HepG2 (cell line): ENCODE measurements around the gene SLC16A6. TPM values are rescaled to one million over a fixed set of nuclear protein-coding genes. Genes with fewer than 3 reads are reported as not detected.
A peak's percentile ranks its signal among the peaks of the same experiment; 100 is the strongest.

Experiments used
- ATF7-NPFF ChIP-seq: sonication (generic); formaldehyde crosslinking; IDR thresholded peaks from 2 replicates; pipeline ENCODE4 v1.8.1; 2023; ENCODE audit warnings: mild to moderate bottlenecking, low read depth, missing genetic modification reagents, moderate library complexity
- CBX5 ChIP-seq: sonication (generic); formaldehyde crosslinking; IDR thresholded peaks from 2 replicates; pipeline ENCODE4 v1.4.0; 2020; ENCODE audit warnings: missing genetic modification reagents, borderline replicate concordance
- DR1 ChIP-seq: sonication (generic); formaldehyde crosslinking; IDR thresholded peaks from 2 replicates; pipeline ENCODE4 v1.8.0; 2021; ENCODE audit warnings: mild to moderate bottlenecking, missing genetic modification reagents, inconsistent platforms
- ELF3 ChIP-seq: IDR thresholded peaks from 2 replicates; pipeline ENCODE4 v1.6.1; 2016; ENCODE audit warnings: missing genetic modification reagents, missing compliant biosample characterization
- ETS1 ChIP-seq: sonication (generic); formaldehyde crosslinking; IDR thresholded peaks from 2 replicates; pipeline ENCODE4 v1.4.0; 2020; ENCODE audit warnings: missing genetic modification reagents
- GFI1 ChIP-seq: sonication (generic); formaldehyde crosslinking; IDR thresholded peaks from 2 replicates; pipeline ENCODE4 v1.5.0; 2020; ENCODE audit warnings: missing genetic modification reagents, mild to moderate bottlenecking, borderline replicate concordance
- HOXA9 ChIP-seq: sonication (generic); formaldehyde crosslinking; IDR thresholded peaks from 2 replicates; pipeline ENCODE4 v1.8.1; 2022; ENCODE audit warnings: missing genetic modification reagents, mild to moderate bottlenecking, moderate library complexity, borderline replicate concordance
- MAFF ChIP-seq: IDR thresholded peaks from 2 replicates; pipeline ENCODE4 v1.6.1; 2011; ENCODE audit warnings: low read depth, low read length, improper control_type of control experiment
- MZF1 ChIP-seq: sonication (generic); formaldehyde crosslinking; IDR thresholded peaks from 2 replicates; pipeline ENCODE4 v1.8.1; 2023; ENCODE audit warnings: mild to moderate bottlenecking, missing genetic modification reagents, borderline replicate concordance
- NR2C2 ChIP-seq: sonication (generic); formaldehyde crosslinking; IDR thresholded peaks from 2 replicates; pipeline ENCODE4 v1.4.0; 2020; ENCODE audit warnings: missing genetic modification reagents, mild to moderate bottlenecking, moderate library complexity, borderline replicate concordance
- RAD51 ChIP-seq: fragments of 450-650 bp; IDR thresholded peaks from 2 replicates; pipeline ENCODE4 v1.6.1; 2016; ENCODE audit warnings: borderline replicate concordance
- SMAD9 ChIP-seq: sonication (generic); formaldehyde crosslinking; IDR thresholded peaks from 2 replicates; pipeline ENCODE4 v1.5.1; 2020; ENCODE audit warnings: mild to moderate bottlenecking, missing genetic modification reagents
- SMARCC2 ChIP-seq: fragments of 450-650 bp; IDR thresholded peaks from 2 replicates; pipeline ENCODE4 v1.6.1; 2017; ENCODE audit warnings: antibody characterized with exemption, mild to moderate bottlenecking
- SSRP1 ChIP-seq: IDR thresholded peaks from 2 replicates; pipeline ENCODE4 v1.6.1; 2016; ENCODE audit warnings: control low read depth
- TAF15 ChIP-seq: fragments of 200-400 bp; formaldehyde crosslinking; IDR thresholded peaks from one replicate; pipeline ENCODE4 v1.6.1; 2018; ENCODE audit warnings: mild to moderate bottlenecking, low read depth, low read length; ENCODE audit not compliant: poor library complexity, severe bottlenecking
- THYN1 ChIP-seq: sonication (generic); formaldehyde crosslinking; IDR thresholded peaks from 2 replicates; pipeline ENCODE4 v1.8.1; 2023; ENCODE audit warnings: low read depth, mild to moderate bottlenecking, moderate library complexity, missing genetic modification reagents, borderline replicate concordance
- XBP1 ChIP-seq: sonication (generic); formaldehyde crosslinking; IDR thresholded peaks from 2 replicates; pipeline ENCODE4 v1.5.0; 2020; ENCODE audit warnings: missing genetic modification reagents
- ZBTB14 ChIP-seq: sonication (generic); formaldehyde crosslinking; IDR thresholded peaks from 2 replicates; pipeline ENCODE4 v1.4.0; 2020; ENCODE audit warnings: missing genetic modification reagents
- ZBTB20 ChIP-seq: sonication (generic); formaldehyde crosslinking; IDR thresholded peaks from 2 replicates; pipeline ENCODE4 v1.8.1; 2023; ENCODE audit warnings: missing genetic modification reagents, low read depth, mild to moderate bottlenecking, borderline replicate concordance
- ZBTB39 ChIP-seq: sonication (generic); formaldehyde crosslinking; IDR thresholded peaks from 2 replicates; pipeline ENCODE4 v1.5.0; 2020; ENCODE audit warnings: missing genetic modification reagents
- ZNF124 ChIP-seq: sonication (generic); formaldehyde crosslinking; IDR thresholded peaks from 2 replicates; pipeline ENCODE4 v1.4.0; 2020; ENCODE audit warnings: missing genetic modification reagents
- ZNF205 ChIP-seq: IDR thresholded peaks from 2 replicates; pipeline ENCODE4 v1.6.1; 2018; ENCODE audit warnings: missing biosample characterization, missing genetic modification reagents
- ZNF432 ChIP-seq: sonication (generic); formaldehyde crosslinking; IDR thresholded peaks from 2 replicates; pipeline ENCODE4 v1.5.0; 2020; ENCODE audit warnings: missing genetic modification reagents, mild to moderate bottlenecking, borderline replicate concordance
- ZNF589 ChIP-seq: sonication (generic); formaldehyde crosslinking; conservative IDR thresholded peaks from 2 replicates; pipeline ENCODE4 v1.8.0; 2022; ENCODE audit warnings: mild to moderate bottlenecking, moderate library complexity, missing genetic modification reagents
- ZNF605 ChIP-seq: sonication (generic); formaldehyde crosslinking; IDR thresholded peaks from 2 replicates; pipeline ENCODE4 v1.8.0; 2022; ENCODE audit warnings: mild to moderate bottlenecking, missing genetic modification reagents
- ZNF776 ChIP-seq: sonication (generic); formaldehyde crosslinking; IDR thresholded peaks from 2 replicates; pipeline ENCODE4 v1.4.0; 2020; ENCODE audit warnings: mild to moderate bottlenecking, missing genetic modification reagents
- polyA plus RNA-seq, 8 experiments: library from polyadenylated mRNA; depleted of rRNA in 3 of 8; stranded (reverse) in 7 of 8; unstranded in 1 of 8; fragments of >200 nt; fragmentation: Illumina TruSeq in 4 of 8; extraction: Trizol in 4 of 8; gene quantifications; 2 replicates each; pipeline versions ENCODE4 v1.2.1 to v1.2.3, GENCODE V29; 2011 to 2016; ENCODE audit warnings: low read depth in 4 of 8, missing spikeins in 1 of 8, mixed read lengths in 1 of 8; ENCODE audit not compliant: insufficient read depth in 1 of 8
- total RNA-seq, 5 experiments: library from RNA; depleted of rRNA; stranded (reverse); fragments of >200 nt; fragmentation: Illumina TruSeq; extraction: Trizol; gene quantifications; 2 replicates each; pipeline ENCODE4 v1.2.3, GENCODE V29; 2016; ENCODE audit warnings: low read depth in 1 of 5

Gene SLC16A6
- total and polyA plus RNA-seq, 2 of the 13 experiments (the other 11 are each of a cell fraction or from before 2014, with no cell fraction given): 1.1 to 44.7 TPM

GRCh38 chr17:68291836-68292688 is 1.1 kb upstream of the SLC16A6 start (continued):
- TF ChIP-seq GFI1: peak; percentile 12; the same call in 1 of the 2 replicates
- 0 out of 2 replicates have a peak, but pooled peaks have one; percentile 50 for TF ChIP-seq ZBTB20 (CRISPR knock-in tag)
- 0 out of 2 replicates have a peak, but pooled peaks have one; percentile 34 for TF ChIP-seq ATF7-NPFF (CRISPR knock-in tag)
- TF ChIP-seq ETS1: no peak; the same call in 1 of the 2 replicates
- no peak for TF ChIP-seq SSRP1 (CRISPR knock-in tag)
- peak; percentile 42; the same call in 1 of the 2 replicates for TF ChIP-seq CBX5 (CRISPR knock-in tag)
- TF ChIP-seq XBP1 (CRISPR knock-in tag): no peak
- no peak for TF ChIP-seq SMARCC2
- no peak for TF ChIP-seq ZBTB39
- TF ChIP-seq ELF3: no peak; the same call in 1 of the 2 replicates
- peak; percentile 93; the same call in 1 of the 2 replicates for TF ChIP-seq MZF1 (CRISPR knock-in tag)
- peak; percentile 27; the same call in 1 of the 2 replicates for TF ChIP-seq ZNF776 (CRISPR knock-in tag)
- TF ChIP-seq ZNF432 (CRISPR knock-in tag): no peak
- 0 out of 2 replicates have a peak, but pooled peaks have one; percentile 11 for TF ChIP-seq THYN1 (CRISPR knock-in tag)
- no peak; the same call in 1 of the 2 replicates for TF ChIP-seq HOXA9 (CRISPR knock-in tag)
- no peak; the same call in 1 of the 2 replicates for TF ChIP-seq ZNF124
- peak; percentile 93 for TF ChIP-seq ZNF589 (CRISPR knock-in tag)
- TF ChIP-seq ZNF205 (CRISPR knock-in tag): peak; percentile 20; the same call in 1 of the 2 replicates
- no peak for TF ChIP-seq RAD51
- TF ChIP-seq DR1: 0 out of 2 replicates have a peak, but pooled peaks have one; percentile 5
- no peak for TF ChIP-seq TAF15
- TF ChIP-seq ZNF605 (CRISPR knock-in tag): peak; percentile 75; the same call in 1 of the 2 replicates
- TF ChIP-seq NR2C2: peak; percentile 71
- peak; percentile 21; the same call in 1 of the 2 replicates for TF ChIP-seq SMAD9 (CRISPR knock-in tag)
- TF ChIP-seq ZBTB14 (CRISPR knock-in tag): peak; percentile 81
- TF ChIP-seq MAFF: peak; percentile 93; the same call in 1 of the 2 replicates
